Liver (tissue), 9 donors: Measurements from ENCODE around the gene TMEM259. TPM values are rescaled to one million over a fixed set of nuclear protein-coding genes. Genes with fewer than 3 reads are reported as not detected.

ENCODE experiments used
- DNase-seq: peaks from one replicate; pipeline ENCODE4 v3.0.0-alpha.2; 2017; ENCODE audit warnings: low spot score
- H3K27ac ChIP-seq, 2 donors: one replicate each; pipeline ENCODE4 v1.7.0; 2013; ENCODE audit warnings: inconsistent platforms in 2 of 2, low read length in 2 of 2, control low read depth in 1 of 2, low read depth in 1 of 2, mild to moderate bottlenecking in 1 of 2
- H3K27me3 ChIP-seq, 4 donors: one replicate each; pipeline versions ENCODE4 v1.6.1 to v1.7.0; 2013; ENCODE audit warnings: low read length in 3 of 4, inconsistent platforms in 1 of 4, mild to moderate bottlenecking in 1 of 4, moderate library complexity in 1 of 4; ENCODE audit not compliant: control insufficient read depth in 4 of 4, insufficient read depth in 4 of 4
- H3K36me3 ChIP-seq, 4 donors: one replicate each; pipeline versions ENCODE4 v1.6.1 to v1.7.0; 2013; ENCODE audit warnings: low read length in 3 of 4, mild to moderate bottlenecking in 3 of 4, low read depth in 1 of 4, moderate library complexity in 1 of 4; ENCODE audit not compliant: control insufficient read depth in 4 of 4, insufficient read depth in 3 of 4
- H3K4me1 ChIP-seq, 4 donors: one replicate each; pipeline versions ENCODE4 v1.6.1 to v1.7.0; 2013; ENCODE audit warnings: low read length in 3 of 4, mild to moderate bottlenecking in 3 of 4, moderate library complexity in 1 of 4; ENCODE audit not compliant: control insufficient read depth in 4 of 4, insufficient read depth in 4 of 4
- H3K4me3 ChIP-seq, 3 donors: one replicate each; pipeline versions ENCODE4 v1.6.1 to v1.7.0; 2013; ENCODE audit warnings: low read length in 3 of 3, control low read depth in 1 of 3, low read depth in 1 of 3, mild to moderate bottlenecking in 1 of 3
- H3K9ac ChIP-seq, 2 donors: one replicate each; pipeline ENCODE4 v1.7.0; 2013; ENCODE audit warnings: low read length in 2 of 2, mild to moderate bottlenecking in 2 of 2, moderate library complexity in 2 of 2, control low read depth in 1 of 2, low read depth in 1 of 2
- H3K9me3 ChIP-seq, 4 donors: one replicate each; pipeline versions ENCODE4 v1.6.1 to v1.7.0; 2013; ENCODE audit warnings: low read length in 3 of 4; ENCODE audit not compliant: control insufficient read depth in 4 of 4
- ATF3 ChIP-seq: IDR thresholded peaks from 2 replicates; pipeline ENCODE4 v1.6.1; 2016; ENCODE audit warnings: antibody characterized with exemption
- FOXA1 ChIP-seq: IDR thresholded peaks from 2 replicates; pipeline ENCODE4 v1.6.1; 2016; ENCODE audit warnings: antibody characterized with exemption
- FOXA2 ChIP-seq: IDR thresholded peaks from 2 replicates; pipeline ENCODE4 v1.6.1; 2016; ENCODE audit warnings: antibody characterized with exemption
- GABPA ChIP-seq, 2 donors: IDR thresholded peaks in 1 of 2; conservative IDR thresholded peaks in 1 of 2; 2 replicates each; pipeline ENCODE4 v1.6.1; 2016; ENCODE audit warnings: antibody characterized with exemption in 2 of 2, mild to moderate bottlenecking in 1 of 2, moderate library complexity in 1 of 2
- HNF4A ChIP-seq, 2 donors: conservative IDR thresholded peaks; 2 replicates each; pipeline ENCODE4 v1.6.1; 2016; ENCODE audit warnings: antibody characterized with exemption in 2 of 2, mild to moderate bottlenecking in 2 of 2
- HNF4G ChIP-seq: IDR thresholded peaks from 2 replicates; pipeline ENCODE4 v1.6.1; 2016; ENCODE audit warnings: antibody characterized with exemption
- JUND ChIP-seq, 2 donors: IDR thresholded peaks; 2 replicates each; pipeline ENCODE4 v1.6.1; 2016; ENCODE audit warnings: antibody characterized with exemption in 2 of 2
- NR2F2 ChIP-seq: IDR thresholded peaks from 2 replicates; pipeline ENCODE4 v1.6.1; 2016; ENCODE audit warnings: antibody characterized with exemption
- RAD21 ChIP-seq, 2 donors: IDR thresholded peaks; 2 replicates each; pipeline ENCODE4 v1.6.1; 2016; ENCODE audit warnings: antibody characterized with exemption in 2 of 2, mild to moderate bottlenecking in 2 of 2
- REST ChIP-seq: IDR thresholded peaks from 2 replicates; pipeline ENCODE4 v1.6.1; 2016; ENCODE audit warnings: antibody characterized with exemption, mild to moderate bottlenecking
- RXRA ChIP-seq, 2 donors: IDR thresholded peaks; 2 replicates each; pipeline ENCODE4 v1.6.1; 2017 to 2018; ENCODE audit warnings: antibody characterized with exemption in 2 of 2, mild to moderate bottlenecking in 1 of 2
- SP1 ChIP-seq: IDR thresholded peaks from 2 replicates; pipeline ENCODE4 v1.6.1; 2018; ENCODE audit warnings: antibody characterized with exemption, mild to moderate bottlenecking
- YY1 ChIP-seq: IDR thresholded peaks from 2 replicates; pipeline ENCODE4 v1.6.1; 2016; ENCODE audit warnings: antibody characterized with exemption, mild to moderate bottlenecking
- WGBS: extraction: QIAGEN DNeasy Blood & Tissue Kit; methylation state at CpG from one replicate; pipeline ENCODE4 v1.1.7; 2013; 5-methylcytosine and 5-hydroxymethylcytosine counted together
- polyA plus RNA-seq, 2 donors: library from polyadenylated mRNA; stranded (reverse) in 1 of 2; unstranded in 1 of 2; fragments of 200-250 nt in 1 of 2; fragments of >200 nt in 1 of 2; fragmentation: Nextera tagmentation in 1 of 2; extraction: Ambion mirVana in 1 of 2; gene quantifications; one replicate each; pipeline versions ENCODE4 v1.2.1 to v1.2.3, GENCODE V29; 2013 to 2015
- total RNA-seq, 2 donors: library from RNA; depleted of rRNA; stranded (reverse); fragments of >200 nt; gene quantifications; one replicate each; pipeline ENCODE4 v1.2.3, GENCODE V29; 2014
- TF ChIP-seq, protein P1 (sequence below): IDR thresholded peaks from 2 replicates; pipeline ENCODE4 v1.6.1; 2016; ENCODE audit warnings: antibody characterized with exemption
- TF ChIP-seq, protein P2 (sequence below): fragments of 150-350 bp; IDR thresholded peaks from 2 replicates; pipeline ENCODE4 v1.5.1; 2017; ENCODE audit warnings: improper control_type of control experiment, low read depth, low read length; ENCODE audit not compliant: missing input control
- donor health status: healthy.
- donor health status: healthy.
- donor health status: healthy.
- donor health status: healthy.
- donor health status: healthy.

Gene TMEM259
- total and polyA plus RNA-seq, 4 donors = 29.7 to 99.3 (median 57.3) TPM

GRCh38 chr19:1055886-1056620 lies 35.1 kb upstream of the TMEM259 start (continued):
- TF ChIP-seq REST (no peak), RXRA (IDR thresholded peaks at IDR 0.05) (no peak)

DNA sequence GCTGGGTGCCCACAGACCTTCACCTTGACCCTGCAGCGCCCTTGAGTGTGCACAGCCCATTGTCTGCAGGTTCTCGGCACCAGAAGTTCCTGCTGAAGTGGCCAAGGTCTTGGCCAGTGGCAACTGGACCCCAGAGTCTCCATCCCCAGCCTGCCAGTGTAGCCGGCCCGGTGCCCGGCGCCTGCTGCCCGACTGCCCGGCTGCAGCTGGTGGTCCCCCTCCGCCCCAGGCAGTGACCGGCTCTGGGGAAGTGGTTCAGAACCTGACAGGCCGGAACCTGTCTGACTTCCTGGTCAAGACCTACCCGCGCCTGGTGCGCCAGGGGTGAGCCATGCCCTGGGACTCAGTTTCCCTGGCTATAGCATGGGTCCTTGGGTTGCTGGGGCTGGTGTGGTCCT lies 34.1 kb upstream of the TMEM259 start:
- DNase-seq = no peak
- H3K9me3 ChIP-seq = peaks cover 0 to 13% (median 0%) of the 10 kb centered on the region in 4 donors
- no peak for TF ChIP-seq GABPA (IDR thresholded peaks at IDR 0.05 in 1 of 2, conservative IDR thresholded peaks at IDR 0.05 in 1 of 2)
- no peak for TF ChIP-seq YY1
- no peak for TF ChIP-seq SP1
- TF ChIP-seq FOXA1 = no peak
- no peak for TF ChIP-seq RAD21 (IDR thresholded peaks at IDR 0.05)
- TF ChIP-seq, protein P1, sequence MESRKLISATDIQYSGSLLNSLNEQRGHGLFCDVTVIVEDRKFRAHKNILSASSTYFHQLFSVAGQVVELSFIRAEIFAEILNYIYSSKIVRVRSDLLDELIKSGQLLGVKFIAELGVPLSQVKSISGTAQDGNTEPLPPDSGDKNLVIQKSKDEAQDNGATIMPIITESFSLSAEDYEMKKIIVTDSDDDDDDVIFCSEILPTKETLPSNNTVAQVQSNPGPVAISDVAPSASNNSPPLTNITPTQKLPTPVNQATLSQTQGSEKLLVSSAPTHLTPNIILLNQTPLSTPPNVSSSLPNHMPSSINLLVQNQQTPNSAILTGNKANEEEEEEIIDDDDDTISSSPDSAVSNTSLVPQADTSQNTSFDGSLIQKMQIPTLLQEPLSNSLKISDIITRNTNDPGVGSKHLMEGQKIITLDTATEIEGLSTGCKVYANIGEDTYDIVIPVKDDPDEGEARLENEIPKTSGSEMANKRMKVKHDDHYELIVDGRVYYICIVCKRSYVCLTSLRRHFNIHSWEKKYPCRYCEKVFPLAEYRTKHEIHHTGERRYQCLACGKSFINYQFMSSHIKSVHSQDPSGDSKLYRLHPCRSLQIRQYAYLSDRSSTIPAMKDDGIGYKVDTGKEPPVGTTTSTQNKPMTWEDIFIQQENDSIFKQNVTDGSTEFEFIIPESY = no peak
- no peak for TF ChIP-seq FOXA2
- TF ChIP-seq JUND (IDR thresholded peaks at IDR 0.05) = no peak
- TF ChIP-seq ATF3 = no peak
- TF ChIP-seq HNF4G = no peak
- TF ChIP-seq RXRA (IDR thresholded peaks at IDR 0.05) = no peak
- TF ChIP-seq REST = no peak
- no peak for TF ChIP-seq HNF4A (conservative IDR thresholded peaks at IDR 0.05)
- TF ChIP-seq, protein P2, sequence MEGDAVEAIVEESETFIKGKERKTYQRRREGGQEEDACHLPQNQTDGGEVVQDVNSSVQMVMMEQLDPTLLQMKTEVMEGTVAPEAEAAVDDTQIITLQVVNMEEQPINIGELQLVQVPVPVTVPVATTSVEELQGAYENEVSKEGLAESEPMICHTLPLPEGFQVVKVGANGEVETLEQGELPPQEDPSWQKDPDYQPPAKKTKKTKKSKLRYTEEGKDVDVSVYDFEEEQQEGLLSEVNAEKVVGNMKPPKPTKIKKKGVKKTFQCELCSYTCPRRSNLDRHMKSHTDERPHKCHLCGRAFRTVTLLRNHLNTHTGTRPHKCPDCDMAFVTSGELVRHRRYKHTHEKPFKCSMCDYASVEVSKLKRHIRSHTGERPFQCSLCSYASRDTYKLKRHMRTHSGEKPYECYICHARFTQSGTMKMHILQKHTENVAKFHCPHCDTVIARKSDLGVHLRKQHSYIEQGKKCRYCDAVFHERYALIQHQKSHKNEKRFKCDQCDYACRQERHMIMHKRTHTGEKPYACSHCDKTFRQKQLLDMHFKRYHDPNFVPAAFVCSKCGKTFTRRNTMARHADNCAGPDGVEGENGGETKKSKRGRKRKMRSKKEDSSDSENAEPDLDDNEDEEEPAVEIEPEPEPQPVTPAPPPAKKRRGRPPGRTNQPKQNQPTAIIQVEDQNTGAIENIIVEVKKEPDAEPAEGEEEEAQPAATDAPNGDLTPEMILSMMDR = no peak
- TF ChIP-seq NR2F2 = no peak
- H3K4me1 ChIP-seq = no peaks in the 10 kb centered on the region
- no peaks in the 10 kb centered on the region for H3K27me3 ChIP-seq
- H3K4me3 ChIP-seq = no peak overlapping the region
- 94% methylated on average over 14 of the region's 14 CpGs for WGBS
- no peak overlapping the region for H3K9ac ChIP-seq
- no peaks in the 10 kb centered on the region for H3K36me3 ChIP-seq
- no peak overlapping the region for H3K27ac ChIP-seq
